ENCODE results near the gene HOMER2.
"Not testable (repeated sequence)": the region's sequence is repeated elsewhere in the genome, so short reads cannot be mapped to it uniquely, and the experiment has no call there.

The HOMER2 gene

DNA sequence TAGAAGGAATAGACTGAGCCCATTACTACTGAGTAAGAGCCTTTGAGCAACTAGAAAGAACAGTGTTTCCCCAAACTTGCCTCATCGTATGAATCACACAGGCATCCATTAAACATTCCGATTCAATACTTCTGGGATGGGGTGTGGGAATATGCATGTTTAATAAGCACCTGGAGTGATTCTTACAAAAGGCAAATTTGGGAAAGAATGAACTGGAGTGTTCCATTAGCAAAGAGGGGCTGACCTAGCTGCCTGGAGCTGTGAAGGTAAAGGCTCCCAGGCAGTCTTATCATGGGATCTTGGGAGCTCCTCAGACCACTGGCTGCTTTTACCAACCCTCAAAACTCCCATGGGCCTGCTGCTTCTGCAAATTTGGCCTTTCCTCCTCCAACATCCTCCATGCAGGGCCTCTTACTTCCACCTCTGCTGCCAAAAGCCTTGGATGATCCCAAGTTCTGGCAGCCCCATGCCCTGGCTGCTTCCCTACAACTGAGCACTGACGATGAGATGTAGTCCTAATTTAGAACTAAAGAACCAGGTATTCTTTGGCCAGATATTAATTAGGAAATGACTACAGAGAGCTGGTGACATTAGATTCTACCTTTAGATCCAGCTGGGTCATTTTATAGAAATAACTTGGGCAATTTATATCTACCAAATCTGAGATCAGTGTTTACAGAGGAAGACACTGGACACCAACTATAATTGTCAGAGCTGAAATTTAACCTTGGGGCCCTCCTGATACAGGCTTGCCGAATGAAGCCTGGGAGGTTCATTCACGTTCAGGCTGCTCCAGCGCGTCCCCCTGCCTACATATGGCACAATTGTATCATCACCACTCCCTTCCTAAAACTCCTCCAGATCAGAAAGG, 11.2 kb upstream of the HOMER2 start:
- DNase-seq, result no peak

DNA sequence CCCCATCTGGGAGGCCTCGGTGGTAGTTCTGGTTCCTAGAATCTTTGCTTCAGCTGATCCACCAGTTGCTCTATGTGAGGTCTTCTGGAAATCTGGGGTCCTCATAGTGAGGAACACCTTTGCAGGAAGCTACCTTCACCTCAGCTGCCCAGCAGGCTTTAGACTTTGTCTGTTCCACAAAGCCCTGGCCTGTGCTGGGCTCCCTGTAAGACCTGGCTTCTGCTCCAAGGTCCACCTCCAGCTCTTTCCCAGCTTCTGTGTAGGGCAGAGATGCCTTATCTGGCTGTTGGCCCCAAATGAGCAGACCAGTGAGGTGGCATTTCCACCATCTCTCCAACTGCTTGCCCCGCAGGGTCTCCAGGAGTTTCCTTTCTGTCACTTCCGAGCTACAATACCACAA, 8.2 kb upstream of the HOMER2 start:
- no peak for DNase-seq

DNA sequence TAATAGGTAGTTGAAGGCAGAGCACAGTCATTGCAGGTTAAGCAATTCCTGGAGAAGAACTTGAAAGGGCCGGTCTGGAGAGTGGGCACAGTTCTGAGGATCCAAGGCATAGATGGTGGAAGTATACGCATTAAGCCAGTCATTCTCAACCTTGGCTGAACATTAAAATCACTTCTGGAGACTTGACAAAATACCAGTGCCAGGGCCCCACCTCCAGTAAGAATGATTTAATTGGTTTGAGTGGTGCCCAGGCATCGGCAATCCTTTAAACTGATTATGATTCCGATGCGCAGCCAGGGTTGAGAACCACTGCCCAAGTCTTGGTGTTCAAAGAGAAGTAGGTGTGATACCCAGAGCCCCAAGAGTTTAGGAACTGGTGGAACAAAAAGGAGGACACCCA, 6.9 kb upstream of the HOMER2 start:
- no peak for DNase-seq

DNA sequence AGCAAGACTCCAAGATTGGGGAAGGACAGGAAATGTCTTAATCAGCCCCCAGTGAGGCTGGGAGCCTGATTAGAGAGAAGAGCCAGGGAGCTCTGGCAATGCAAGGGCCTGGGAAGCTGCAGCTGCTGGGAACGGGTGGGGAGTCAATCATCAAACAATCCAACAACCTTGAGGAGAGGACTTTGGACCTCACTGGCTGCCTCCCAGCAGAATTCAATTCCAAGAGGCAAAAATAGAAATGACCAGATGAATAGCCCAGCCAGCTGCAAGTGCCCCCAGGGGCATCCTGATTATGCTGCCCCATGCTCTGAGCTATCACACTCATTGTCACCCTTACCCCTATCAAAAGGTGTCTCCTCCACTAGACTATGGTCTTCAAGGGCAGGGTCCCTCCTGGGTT, 6.1 kb upstream of the HOMER2 start:
- DNase-seq, result no peak

DNA sequence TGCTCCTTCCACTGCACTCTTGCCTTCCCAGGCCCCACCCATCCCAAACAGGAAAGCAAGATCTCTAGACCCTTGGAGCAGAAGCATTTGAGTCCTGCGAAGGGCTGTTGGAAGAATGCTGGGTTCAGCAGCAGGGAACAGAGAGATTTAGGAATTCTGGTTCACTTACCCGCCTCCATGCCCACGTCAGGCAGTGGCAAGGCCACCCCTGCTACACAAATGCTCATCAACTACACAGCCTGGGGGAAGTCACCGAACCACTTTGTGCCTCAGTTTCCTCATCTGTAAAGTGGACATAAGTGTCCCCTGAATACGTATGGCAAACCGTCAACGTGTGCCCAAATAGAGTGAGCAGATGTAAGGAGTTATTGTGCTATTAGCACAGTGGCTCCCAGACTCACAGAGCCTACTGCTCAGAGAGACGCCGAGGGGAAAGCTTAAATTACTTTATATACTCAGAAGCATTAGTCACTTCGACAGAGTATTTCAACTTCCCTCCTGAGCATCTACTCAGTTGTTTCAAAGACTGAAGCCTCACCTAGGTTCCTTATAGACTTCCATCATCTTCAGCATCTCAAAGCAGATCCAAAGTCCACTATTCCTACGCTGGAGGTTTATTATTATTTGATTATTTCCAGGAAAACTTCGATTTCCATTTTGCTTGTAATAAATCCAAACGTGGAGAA, 905 bp downstream of the HOMER2 start:
- no peak for DNase-seq

DNA sequence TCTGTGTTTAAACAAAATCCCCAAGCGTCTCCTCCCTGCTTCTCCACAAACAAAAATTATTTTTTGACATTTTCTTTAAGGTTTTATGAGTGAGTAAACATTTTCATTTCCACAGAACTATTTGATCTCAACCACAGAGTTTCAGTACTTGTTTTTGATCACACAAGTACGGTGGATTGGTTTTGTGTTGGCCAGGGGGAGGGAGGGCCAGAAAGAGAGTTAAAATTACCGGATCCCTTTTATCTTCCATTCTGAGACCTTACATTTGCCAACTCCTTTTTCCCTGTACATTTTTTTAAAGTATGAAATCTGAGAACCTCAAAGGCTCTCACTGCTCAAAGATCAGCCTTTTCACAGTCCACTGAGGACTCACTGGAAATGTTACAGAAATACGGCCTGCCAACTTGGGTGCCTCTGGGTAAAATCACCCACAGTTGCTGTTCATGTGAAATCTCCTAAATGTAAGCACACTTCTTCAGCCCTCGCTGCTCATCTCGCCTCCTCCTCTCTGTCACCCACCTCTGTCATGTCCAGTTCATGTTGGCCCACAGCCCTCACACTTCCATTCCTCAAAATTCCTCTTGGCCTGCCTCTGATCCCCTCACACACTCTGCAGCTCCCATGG, 1.7 kb downstream of the HOMER2 start:
- DNase-seq, result no peak

GRCh38 chr15:82950295-82950694, 2.2 kb downstream of the HOMER2 start:
- no peak for DNase-seq

- no peak for DNase-seq
These were observed 6.3 kb downstream of the HOMER2 start for GRCh38 chr15:82946155-82946701.

DNA sequence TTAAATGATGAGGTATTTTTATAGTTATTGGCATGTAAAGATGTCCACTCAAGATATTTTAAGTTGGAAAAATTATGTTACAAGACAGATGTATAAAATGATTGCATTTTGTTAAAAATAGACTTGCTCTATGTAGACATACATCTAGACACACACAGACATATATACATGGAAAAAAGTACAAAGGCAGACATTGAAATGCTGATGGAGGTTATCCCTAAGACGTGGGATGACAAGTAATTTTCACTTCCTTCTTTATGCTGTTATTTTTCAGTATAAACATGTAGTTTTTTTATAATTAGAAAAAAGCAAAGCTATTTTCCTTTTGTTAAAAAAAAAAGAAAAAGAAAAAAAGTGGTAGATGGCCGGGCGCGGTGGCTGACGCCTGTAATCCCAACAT, 7.2 kb downstream of the HOMER2 start:
- DNase-seq, result no peak

DNA sequence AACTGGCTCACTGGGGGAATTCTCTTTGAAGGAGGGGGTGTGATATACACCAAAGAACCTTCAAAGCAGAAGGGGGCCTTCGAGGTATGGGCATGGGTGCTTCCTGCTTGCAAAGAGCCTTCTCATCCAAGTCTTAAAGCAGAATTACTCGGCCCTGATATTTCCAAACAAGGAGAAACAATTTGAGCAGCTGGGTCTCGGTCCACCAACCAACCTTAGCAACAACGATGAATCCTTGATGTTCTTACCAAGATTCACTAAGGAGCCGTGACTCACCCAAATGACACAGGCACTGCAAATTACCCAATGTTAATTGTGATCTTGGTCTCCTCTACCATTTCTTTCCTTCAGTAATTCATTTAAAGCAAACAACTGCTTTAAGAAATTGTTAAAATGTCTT, 7.7 kb downstream of the HOMER2 start:
- DNase-seq, result no peak

- no peak for DNase-seq
These were observed 8.5 kb downstream of the HOMER2 start for GRCh38 chr15:82944056-82944455.

- no peak for DNase-seq
These were observed 9.3 kb downstream of the HOMER2 start for GRCh38 chr15:82943176-82943575.

GRCh38 chr15:82942691-82943090, 9.8 kb downstream of the HOMER2 start:
- no peak for DNase-seq

DNA sequence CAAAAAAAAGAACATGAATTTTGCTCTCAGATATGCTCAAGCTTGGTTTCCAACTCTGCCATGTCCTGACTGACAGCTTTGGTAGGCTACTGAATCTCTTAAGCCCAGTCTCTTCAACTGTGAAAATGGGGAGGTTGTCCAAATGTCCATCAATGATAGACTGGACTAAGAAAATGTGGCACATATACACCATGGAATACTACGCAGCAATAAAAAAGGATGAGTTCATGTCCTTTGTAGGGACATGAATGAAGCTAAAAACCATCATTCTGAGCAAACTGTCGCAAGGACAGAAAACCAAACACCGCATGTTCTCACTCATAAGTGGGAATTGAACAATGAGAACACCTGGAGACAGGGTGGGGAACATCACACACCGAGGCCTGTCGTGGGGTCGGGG, 12.8 kb downstream of the HOMER2 start:
- DNase-seq, result not testable (repeated sequence)

DNA sequence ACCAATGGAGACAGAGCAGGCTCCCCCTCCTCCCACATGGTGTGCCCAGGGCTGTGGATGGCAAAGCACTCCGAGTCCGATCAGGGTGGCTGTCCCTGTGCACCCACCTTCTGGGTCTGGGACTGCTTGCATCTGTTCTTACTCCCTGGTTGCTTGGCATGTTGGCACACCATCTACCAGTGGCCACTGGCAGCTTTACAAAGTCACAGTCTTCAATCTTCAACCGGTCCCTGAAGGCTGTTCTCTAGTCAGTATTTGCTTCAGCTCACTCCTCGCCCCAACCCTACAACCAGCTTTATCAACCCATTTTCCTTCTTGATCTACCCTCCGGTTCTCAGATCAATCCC, 14.8 kb downstream of the HOMER2 start:
- no peak for DNase-seq

DNA sequence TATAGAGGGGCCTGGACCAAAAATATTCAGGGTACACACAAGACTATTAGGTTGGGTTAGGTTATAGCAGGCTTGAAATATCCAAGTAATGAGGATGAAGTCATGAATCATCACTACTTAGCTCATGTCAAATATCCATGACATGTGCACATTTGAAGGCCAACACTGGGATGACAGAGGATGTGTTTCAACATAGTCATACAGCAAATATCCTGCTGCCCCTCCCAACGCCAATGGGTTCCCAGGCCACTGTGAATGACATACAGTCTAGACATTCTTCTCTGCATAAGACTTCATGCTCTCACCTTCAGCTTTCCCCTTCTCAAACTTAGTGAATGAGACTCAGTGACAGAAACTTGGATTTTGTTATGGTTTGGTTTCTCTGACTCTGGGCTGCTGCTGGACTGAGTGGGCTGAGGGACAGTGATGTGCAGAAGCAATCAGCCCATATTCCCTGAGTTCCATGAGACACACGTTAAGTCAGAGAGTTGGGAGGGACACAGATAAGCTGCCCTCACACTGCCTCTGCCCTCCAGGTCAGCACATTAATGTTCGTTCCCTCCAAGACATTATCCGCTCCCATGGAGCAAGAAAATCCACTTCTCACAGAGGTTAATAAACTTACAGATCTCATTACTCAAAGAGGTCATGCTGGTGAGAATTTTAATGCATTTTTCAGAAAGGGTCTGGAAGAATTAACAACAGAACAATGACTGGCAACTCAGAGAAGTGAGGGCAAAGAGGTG, 15.4 kb downstream of the HOMER2 start:
- no peak for DNase-seq

DNA sequence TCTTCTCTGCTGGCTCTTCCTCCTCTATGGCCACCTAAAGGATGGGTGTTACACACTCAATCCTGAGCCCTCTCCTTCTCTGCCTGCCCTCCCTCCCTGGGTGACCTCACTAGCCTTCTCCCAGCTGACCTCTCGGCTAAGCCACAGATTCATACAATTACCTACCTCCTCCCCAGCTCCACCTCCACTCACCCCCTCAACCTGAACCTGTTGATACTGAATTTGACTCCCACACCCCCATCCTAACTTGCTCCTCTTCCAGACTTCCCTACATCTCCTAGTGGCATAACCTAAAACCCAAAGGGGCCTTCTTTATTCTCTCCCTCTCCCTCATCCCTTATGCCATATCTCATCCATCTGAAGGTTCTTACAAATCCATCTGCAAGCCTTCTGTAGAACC, 17.1 kb downstream of the HOMER2 start:
- DNase-seq, result no peak

- DNase-seq, result no peak
These were observed 18.2 kb downstream of the HOMER2 start for GRCh38 chr15:82934100-82934880.

DNA sequence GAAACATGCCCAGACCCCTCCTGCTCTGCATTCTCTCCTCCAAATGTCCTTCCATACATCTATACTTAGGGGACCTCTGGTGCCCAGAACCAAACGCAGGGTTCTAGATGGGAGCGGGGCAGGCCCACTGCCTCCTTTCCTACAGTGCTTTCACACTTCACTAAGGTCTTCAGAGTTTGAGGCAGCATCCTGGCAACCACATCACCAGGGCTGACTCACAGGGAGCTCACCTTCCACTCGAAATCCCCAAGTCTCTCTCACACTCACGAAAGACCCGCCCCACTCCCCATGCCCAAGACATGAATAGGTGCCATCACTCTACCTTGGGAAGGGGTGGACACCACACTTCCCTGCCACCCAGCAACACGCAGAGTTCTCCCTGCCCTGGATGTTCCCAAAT, 18.9 kb downstream of the HOMER2 start:
- no peak for DNase-seq

- DNase-seq, result no peak
These were observed 21.3 kb downstream of the HOMER2 start for GRCh38 chr15:82931221-82931620.

GRCh38 chr15:82930461-82930860, 22.1 kb downstream of the HOMER2 start:
- no peak for DNase-seq

GRCh38 chr15:82928711-82929110, 23.8 kb downstream of the HOMER2 start:
- no peak for DNase-seq

All from SHP77 (cell line).